Occipital lobe (tissue), 2 donors: ENCODE data around the gene RNASEH2B. TPM values are rescaled to one million over a fixed set of nuclear protein-coding genes. Genes with fewer than 3 reads are reported as not detected.
A peak's percentile ranks its signal among the peaks of the same experiment; 100 is the strongest.

Experiments used
- DNase-seq: peaks from one replicate; lab custom pipeline; 2025; lab: John Stamatoyannopoulos, UW
- total RNA-seq: library from RNA; depleted of rRNA; stranded (reverse); fragments of >200 nt; gene quantifications from one replicate; pipeline ENCODE4 v1.2.3, GENCODE V29; 2014

The RNASEH2B gene
- total RNA-seq, 1 donor from 2014 or later = 272 TPM

DNA sequence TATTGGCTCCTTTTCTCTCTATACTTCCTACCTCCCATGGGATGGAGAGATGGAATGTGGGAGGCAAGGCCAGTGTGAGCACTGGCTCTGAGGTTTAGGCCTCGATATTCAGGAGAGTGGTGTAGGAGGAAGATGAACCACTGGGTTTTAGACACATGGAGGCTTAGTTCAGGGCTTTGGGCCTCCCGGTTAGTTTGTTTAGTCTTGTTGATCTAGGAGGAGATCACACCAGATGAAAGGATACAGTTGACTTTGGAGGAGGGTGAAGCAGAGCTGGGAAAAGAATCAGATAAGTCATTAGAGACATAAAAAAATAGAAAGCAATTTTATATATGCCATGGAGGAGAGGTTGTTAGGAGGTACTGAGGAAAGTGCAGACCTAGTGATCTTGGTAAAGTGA lies 30.9 kb downstream of the RNASEH2B start:
- no peak for DNase-seq

DNA sequence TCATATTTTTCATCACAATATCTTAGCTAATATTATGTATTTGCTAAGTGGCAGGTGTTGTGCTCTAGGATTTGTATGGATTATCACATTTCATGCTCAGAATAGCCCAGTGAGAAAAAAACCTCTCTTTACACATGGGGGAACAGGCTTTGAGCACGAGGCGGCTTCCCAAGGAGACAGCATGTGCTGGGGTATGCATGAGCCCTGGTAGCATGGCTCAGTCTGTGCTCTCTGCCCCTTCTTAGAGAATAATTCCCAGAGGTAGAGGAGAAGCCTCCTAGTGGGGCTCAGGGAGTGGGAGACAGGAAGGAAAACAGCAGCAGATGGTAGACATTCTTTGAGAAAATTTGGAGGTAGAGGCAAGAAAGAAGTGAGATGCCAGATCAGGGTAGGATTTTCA lies 31.6 kb downstream of the RNASEH2B start:
- DNase-seq = no peak

GRCh38 chr13:50942630-50943311 lies 33.2 kb downstream of the RNASEH2B start:
- DNase-seq = no peak

DNA sequence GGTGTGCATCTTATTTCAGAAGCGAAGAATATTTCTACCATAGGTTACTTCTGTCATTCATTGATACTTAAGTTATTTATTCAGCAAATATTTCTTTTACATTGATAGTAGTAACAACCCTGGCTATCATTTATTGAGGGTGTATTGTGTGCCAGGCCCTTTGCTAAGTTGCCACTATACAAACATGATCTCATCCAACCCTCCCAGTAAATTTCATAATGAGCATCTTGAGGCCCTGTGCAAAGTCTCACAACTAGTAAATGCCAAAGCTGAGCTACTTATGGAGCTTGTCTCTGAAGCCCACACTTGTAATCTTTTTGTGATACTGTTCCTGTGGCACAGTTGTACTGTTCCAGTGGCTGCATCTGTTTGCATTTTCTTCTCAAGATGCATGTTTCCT lies 36.1 kb downstream of the RNASEH2B start:
- no peak for DNase-seq

GRCh38 chr13:50948601-50949000 lies 39.0 kb downstream of the RNASEH2B start:
- no peak for DNase-seq

- no peak for DNase-seq
Observed at GRCh38 chr13:50950849-50951248, 41.3 kb downstream of the RNASEH2B start.

- no peak for DNase-seq
Observed at GRCh38 chr13:50951366-50951765, 41.8 kb downstream of the RNASEH2B start.

DNA sequence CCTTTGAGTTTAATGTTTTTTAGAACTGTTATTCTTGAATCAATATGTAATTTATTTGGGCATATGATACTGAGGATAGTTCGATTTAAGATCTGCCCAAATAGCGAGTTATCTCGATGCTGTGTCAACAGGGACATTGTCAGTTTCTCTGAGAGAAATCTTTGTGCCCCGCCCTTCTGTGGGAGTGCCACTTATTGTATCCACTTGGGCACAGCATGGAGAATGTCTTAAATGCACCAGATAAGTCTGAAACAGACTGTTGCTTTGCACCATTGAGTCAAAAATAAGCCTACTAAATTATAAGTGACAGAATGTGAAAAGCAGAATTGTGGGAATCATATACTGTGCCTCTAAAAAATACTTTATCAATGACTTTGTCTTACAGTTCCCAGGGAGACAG lies 45.6 kb downstream of the RNASEH2B start:
- no peak for DNase-seq

- DNase-seq = no peak
Observed at GRCh38 chr13:50955798-50956197, 46.2 kb downstream of the RNASEH2B start.

GRCh38 chr13:50957620-50958019 lies 48.0 kb downstream of the RNASEH2B start:
- no peak for DNase-seq

DNA sequence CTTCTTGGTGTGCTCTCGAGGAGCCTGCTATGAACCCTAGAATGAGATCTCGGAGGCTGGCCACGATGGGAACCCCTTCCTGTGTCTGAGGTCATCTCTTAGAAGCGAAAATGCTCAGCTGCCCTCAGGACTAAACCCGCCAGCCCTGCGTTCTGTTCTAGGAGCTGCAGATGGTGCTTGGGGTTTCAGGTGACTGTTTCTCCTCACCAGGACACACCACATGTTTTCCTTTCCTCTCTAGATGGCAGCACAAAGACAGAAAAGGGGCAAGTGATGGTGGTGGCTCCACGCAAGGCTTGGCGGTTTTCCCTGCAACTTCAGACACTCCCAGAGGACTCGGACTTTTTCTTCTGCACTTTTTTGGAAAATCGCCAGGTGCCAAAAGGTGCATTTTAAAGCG lies 60.1 kb downstream of the RNASEH2B start:
- DNase-seq = no peak

GRCh38 chr13:50970956-50971355 lies 61.4 kb downstream of the RNASEH2B start:
- DNase-seq = no peak

DNA sequence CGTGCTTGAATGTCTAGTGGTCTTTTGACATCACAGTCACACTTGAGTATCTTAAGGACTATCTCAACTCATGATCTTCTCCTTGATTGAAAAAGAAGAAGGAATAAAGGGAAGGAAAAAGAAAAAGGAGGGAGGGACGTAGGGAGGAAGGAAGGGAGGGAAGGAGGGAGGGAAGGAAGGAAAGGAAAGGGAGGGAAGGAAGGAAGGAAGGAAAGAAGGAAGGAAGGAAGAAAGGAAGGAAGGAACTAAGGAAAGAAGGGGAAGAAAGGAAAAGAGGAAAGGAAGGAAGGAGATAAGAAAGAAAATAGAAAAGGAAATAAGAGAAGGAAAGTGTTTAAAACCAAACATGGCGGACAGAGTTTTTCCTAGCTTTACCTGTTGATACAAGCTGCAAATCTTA lies 64.7 kb downstream of the RNASEH2B start:
- no peak for DNase-seq

GRCh38 chr13:50979187-50979586 lies 69.6 kb downstream of the RNASEH2B start:
- DNase-seq = no peak

DNA sequence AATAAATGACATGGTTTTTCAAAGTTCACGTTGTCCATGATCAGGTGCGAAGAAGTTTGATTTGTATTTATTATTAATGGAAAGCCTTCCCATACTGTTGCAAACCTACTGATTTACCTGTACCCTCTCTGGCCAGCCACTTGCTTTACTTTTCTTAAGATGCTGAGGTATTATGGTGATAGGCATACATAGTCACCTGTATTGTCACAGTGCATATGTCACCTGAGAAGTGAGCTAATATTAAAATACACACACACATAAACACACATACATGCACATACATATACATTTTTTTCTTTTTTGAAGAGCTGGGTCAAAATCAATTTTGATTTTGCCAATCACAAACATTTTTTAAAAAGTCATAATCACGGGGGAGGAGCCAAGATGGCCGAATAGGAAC lies 72.1 kb downstream of the RNASEH2B start:
- no peak for DNase-seq

GRCh38 chr13:50989476-50989875 lies 79.9 kb downstream of the RNASEH2B start:
- no peak for DNase-seq

DNA sequence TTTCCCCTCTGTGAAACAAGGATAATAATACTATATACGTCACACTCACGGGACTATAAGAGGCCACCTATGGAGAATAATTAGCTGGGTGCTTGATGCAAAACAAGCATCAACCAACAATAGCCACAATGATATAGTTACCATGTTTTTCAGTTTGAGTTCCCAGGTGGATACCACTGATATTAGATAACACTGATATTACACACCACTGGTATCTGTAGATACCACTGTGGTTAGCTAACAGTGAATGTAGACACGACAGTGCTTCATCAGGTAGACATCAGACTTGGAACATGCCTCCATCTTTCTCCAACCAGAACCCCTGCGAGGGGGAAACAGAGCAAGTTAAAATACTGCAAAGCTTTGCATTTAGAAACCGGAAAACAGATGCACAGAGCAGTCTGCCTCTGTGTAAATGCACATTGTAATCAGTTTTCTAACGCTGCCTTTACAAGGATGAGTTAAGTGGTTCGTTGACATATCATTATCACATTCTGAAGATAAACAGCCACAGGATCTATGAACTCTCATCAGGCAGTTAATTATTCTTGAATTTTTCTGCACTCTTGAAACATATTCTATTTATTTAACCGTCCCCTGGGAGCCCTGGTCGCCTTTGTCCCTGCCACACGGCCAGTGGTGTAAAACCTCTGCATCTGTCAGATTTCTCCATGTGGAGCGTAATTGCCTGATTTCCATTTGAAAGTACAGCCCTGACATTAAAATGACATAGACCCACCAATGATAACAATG lies 80.7 kb downstream of the RNASEH2B start:
- DNase-seq = no peak

DNA sequence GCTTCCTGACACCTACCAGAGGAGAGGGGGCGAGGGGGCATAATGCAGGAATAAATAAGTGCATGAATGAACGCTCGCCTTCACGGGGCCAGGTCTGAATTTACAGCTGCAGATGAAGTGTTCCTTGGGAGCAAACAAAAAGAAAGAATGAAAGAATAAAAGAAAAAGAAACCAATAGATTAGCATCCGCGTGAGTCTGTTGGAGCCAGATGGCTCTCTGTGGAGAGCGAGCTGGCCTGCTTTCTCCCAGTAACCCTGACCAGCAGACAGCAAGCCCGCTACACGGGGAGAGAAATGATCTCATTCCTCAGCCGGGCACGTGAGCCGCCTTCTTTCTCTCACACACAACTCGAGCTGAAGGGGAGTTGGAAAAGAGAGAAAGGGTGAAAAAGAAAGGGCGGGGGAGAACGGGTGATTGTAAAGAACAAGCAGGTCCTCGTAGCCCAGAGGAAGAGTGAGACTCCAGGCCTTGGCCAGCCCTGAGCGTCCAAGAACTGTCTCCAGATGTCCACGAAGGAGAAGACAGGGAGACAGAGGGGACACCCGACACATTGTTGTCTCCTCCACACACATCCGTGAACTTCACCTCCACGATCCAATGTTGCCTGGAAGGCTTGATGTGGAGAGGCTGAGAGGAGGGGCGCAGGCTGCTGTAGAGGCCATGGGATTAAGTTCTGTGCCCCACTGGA lies 81.4 kb downstream of the RNASEH2B start:
- peak; percentile 36 for DNase-seq

DNA sequence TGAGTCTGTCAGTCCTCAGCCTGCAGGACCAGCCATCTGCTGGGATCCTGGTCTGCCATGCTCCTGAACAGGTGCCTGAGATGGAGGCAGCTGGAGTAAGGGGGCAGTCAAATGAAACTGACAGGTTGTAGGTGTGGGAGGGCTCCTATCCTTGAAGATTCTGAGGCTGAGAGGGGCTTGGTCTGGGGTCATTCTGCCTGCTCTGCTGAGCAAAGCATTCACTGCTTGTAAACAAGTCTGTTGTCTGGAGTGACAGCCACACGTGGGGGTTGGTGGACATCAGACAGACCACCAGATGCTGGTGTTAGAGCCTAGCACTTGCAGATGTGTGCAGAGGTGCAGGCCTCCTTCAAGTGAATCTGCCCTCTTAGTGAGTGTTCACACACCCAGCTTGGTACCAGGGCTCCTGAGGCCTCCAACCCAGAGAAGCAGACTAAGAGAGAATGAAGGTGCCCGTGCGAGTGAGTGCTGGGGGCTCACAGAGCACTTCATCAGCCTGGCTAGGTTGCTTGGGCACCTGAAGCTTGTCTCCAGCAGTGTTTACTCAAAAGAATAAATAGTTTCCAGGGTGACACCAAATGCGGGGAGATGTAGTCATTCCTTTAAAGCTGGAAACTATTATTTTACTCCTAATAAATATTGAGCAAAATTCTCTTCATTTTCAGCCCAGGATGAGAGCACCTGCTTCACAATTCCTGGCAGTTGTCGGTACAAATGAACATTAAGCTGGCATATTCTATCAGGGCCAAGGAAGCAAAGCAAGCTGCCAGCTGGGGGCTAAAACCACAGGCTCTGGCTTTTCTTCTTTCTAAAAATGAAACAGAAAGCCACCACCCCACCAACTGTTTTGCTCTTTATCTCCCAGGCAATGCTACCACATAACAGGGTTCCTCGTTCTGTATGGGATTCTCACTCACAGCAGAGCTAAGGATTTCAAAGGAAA lies 82.3 kb downstream of the RNASEH2B start:
- no peak for DNase-seq

GRCh38 chr13:50993371-50993770 lies 83.8 kb downstream of the RNASEH2B start:
- DNase-seq = no peak

- no peak for DNase-seq
Observed at GRCh38 chr13:50993934-50994333, 84.3 kb downstream of the RNASEH2B start.
